ENCODE results near the gene ACCSL.

Gene ACCSL

GRCh38 chr11:44016131-44016530 is 31.6 kb upstream of the ACCSL start:
- TF ChIP-seq TAF1 (IDR thresholded peaks at IDR 0.05; ENCODE audit: borderline replicate concordance, insufficient read depth, low read length) = no peak
- TF ChIP-seq POLR2AphosphoS5 (IDR thresholded peaks at IDR 0.05; ENCODE audit: low read depth, low read length) = no peak
- no peak for TF ChIP-seq SIN3A (IDR thresholded peaks at IDR 0.05; ENCODE audit: borderline replicate concordance, insufficient read depth, low read length)
- no peak for TF ChIP-seq FOXP2 (optimal IDR thresholded peaks at IDR 0.05; ENCODE audit: borderline replicate concordance, extremely low read depth, extremely low read length, insufficient read depth)
- TF ChIP-seq REST (IDR thresholded peaks at IDR 0.05; ENCODE audit: insufficient read depth in 1 of 2, low read depth in 2 of 2, low read length in 2 of 2) = no peak

GRCh38 chr11:44016546-44017442 is 31.0 kb upstream of the ACCSL start:
- TF ChIP-seq TAF1 (IDR thresholded peaks at IDR 0.05; ENCODE audit: borderline replicate concordance, insufficient read depth, low read length) = no peak
- no peak for TF ChIP-seq POLR2AphosphoS5 (IDR thresholded peaks at IDR 0.05; ENCODE audit: low read depth, low read length)
- TF ChIP-seq REST (IDR thresholded peaks at IDR 0.05; ENCODE audit: insufficient read depth in 1 of 2, low read depth in 2 of 2, low read length in 2 of 2) = no peak
- no peak for TF ChIP-seq FOXP2 (optimal IDR thresholded peaks at IDR 0.05; ENCODE audit: borderline replicate concordance, extremely low read depth, extremely low read length, insufficient read depth)
- TF ChIP-seq SIN3A (IDR thresholded peaks at IDR 0.05; ENCODE audit: borderline replicate concordance, insufficient read depth, low read length) = no peak

GRCh38 chr11:44017443-44018126 is 30.2 kb upstream of the ACCSL start:
- no peak for TF ChIP-seq TAF1 (IDR thresholded peaks at IDR 0.05; ENCODE audit: borderline replicate concordance, insufficient read depth, low read length)
- TF ChIP-seq SIN3A (IDR thresholded peaks at IDR 0.05; ENCODE audit: borderline replicate concordance, insufficient read depth, low read length) = no peak
- TF ChIP-seq POLR2AphosphoS5 (IDR thresholded peaks at IDR 0.05; ENCODE audit: low read depth, low read length) = no peak
- no peak for TF ChIP-seq REST (IDR thresholded peaks at IDR 0.05; ENCODE audit: insufficient read depth in 1 of 2, low read depth in 2 of 2, low read length in 2 of 2)
- TF ChIP-seq FOXP2 (optimal IDR thresholded peaks at IDR 0.05; ENCODE audit: borderline replicate concordance, extremely low read depth, extremely low read length, insufficient read depth) = no peak

- TF ChIP-seq FOXP2 (optimal IDR thresholded peaks at IDR 0.05; ENCODE audit: borderline replicate concordance, extremely low read depth, extremely low read length, insufficient read depth) (no peak), REST (IDR thresholded peaks at IDR 0.05; ENCODE audit: insufficient read depth in 1 of 2, low read depth in 2 of 2, low read length in 2 of 2) (no peak), SIN3A (IDR thresholded peaks at IDR 0.05; ENCODE audit: borderline replicate concordance, insufficient read depth, low read length) (no peak), TAF1 (IDR thresholded peaks at IDR 0.05; ENCODE audit: borderline replicate concordance, insufficient read depth, low read length) (no peak), POLR2AphosphoS5 (IDR thresholded peaks at IDR 0.05; ENCODE audit: low read depth, low read length) (no peak)
Measured at GRCh38 chr11:44018127-44018521, 29.7 kb upstream of the ACCSL start.

Data from PFSK-1 (cell line).